Sigmoid colon (tissue), 7 donors: ENCODE measurements around the gene UST. TPM values are rescaled to one million over a fixed set of nuclear protein-coding genes. Genes with fewer than 3 reads are reported as not detected.

Experiments used
- DNase-seq: peaks from one replicate; pipeline ENCODE4 v3.0.0-alpha.2; 2019
- H3K27ac ChIP-seq, 4 donors: fragments of 200-600 bp; sonication (generic); one replicate each; pipeline ENCODE4 v1.5.1; 2016 to 2019; ENCODE audit warnings: mild to moderate bottlenecking in 1 of 4
- H3K27me3 ChIP-seq, 3 donors: fragments of 200-600 bp; sonication (generic); one replicate each; pipeline ENCODE4 v1.5.1; 2019; ENCODE audit warnings: mild to moderate bottlenecking in 1 of 3
- H3K36me3 ChIP-seq, 4 donors: fragments of 200-600 bp; sonication (generic); one replicate each; pipeline ENCODE4 v1.5.1; 2016 to 2019
- H3K4me1 ChIP-seq, 4 donors: fragments of 200-600 bp; sonication (generic); one replicate each; pipeline ENCODE4 v1.5.1; 2017 to 2019
- H3K4me3 ChIP-seq, 4 donors: fragments of 200-600 bp; sonication (generic); one replicate each; pipeline ENCODE4 v1.5.1; 2017 to 2019; ENCODE audit warnings: mild to moderate bottlenecking in 2 of 4, moderate library complexity in 1 of 4
- H3K9me3 ChIP-seq, 4 donors: fragments of 200-600 bp in 3 of 4; sonication (generic) in 3 of 4; one replicate each; pipeline versions ENCODE4 v1.5.1 to v1.6.1; 2013 to 2019
- CTCF ChIP-seq, 4 experiments: fragments of 450-650 bp in 3 of 4; fragments of 200-600 bp in 1 of 4; IDR thresholded peaks; one replicate each; pipeline ENCODE4 v1.5.1; 2016 to 2019; ENCODE audit warnings: antibody characterized with exemption in 4 of 4, mild to moderate bottlenecking in 3 of 4, moderate library complexity in 2 of 4
- EP300 ChIP-seq, 4 donors: sonication (generic); formaldehyde crosslinking; IDR thresholded peaks; one replicate each; pipeline ENCODE4 v1.6.1; 2017; ENCODE audit warnings: antibody characterized with exemption in 4 of 4
- POLR2A ChIP-seq, 2 donors: fragments of 450-650 bp; IDR thresholded peaks; one replicate each; pipeline ENCODE4 v1.6.1; 2016; ENCODE audit warnings: antibody characterized with exemption in 2 of 2, mild to moderate bottlenecking in 2 of 2, moderate library complexity in 2 of 2
- POLR2AphosphoS5 ChIP-seq, 4 donors: sonication (generic); formaldehyde crosslinking; IDR thresholded peaks; one replicate each; pipeline ENCODE4 v1.6.1; 2017; ENCODE audit warnings: antibody characterized with exemption in 4 of 4
- WGBS, 2 donors: extraction: QIAGEN DNeasy Blood & Tissue Kit; methylation state at CpG; one replicate each; pipeline ENCODE4 v1.1.7; 2013; 5-methylcytosine and 5-hydroxymethylcytosine counted together
- intact Hi-C: fragments of 100-400 bp; cut with DNase I; formaldehyde crosslinking; loops from one replicate; pipeline ENCODE4 v1.15.1; 2023
- polyA plus RNA-seq, 3 donors: library from polyadenylated mRNA; stranded (reverse); fragments of 200-250 nt; gene quantifications; one replicate each; pipeline ENCODE4 v1.2.3, GENCODE V29; 2013
- total RNA-seq, 4 donors: library from RNA; depleted of rRNA; stranded (reverse); fragments of >200 nt; gene quantifications; one replicate each; pipeline ENCODE4 v1.1.0, GENCODE V29; 2016
- donor health status: healthy with polysubstance abuse.
- donor health status: Bipolar disorder and iron deficiency.
- donor health status: healthy.

Gene UST
- total and polyA plus RNA-seq, 7 donors, result 0.46 to 35.2 (median 21.8) TPM

GRCh38 chr6:148934961-148935360 is 188.1 kb downstream of the UST start:
- intact Hi-C loops, result no loop called here
- no peaks in the 10 kb centered on the region for H3K27me3 ChIP-seq
- H3K9me3 ChIP-seq, result no peaks in the 10 kb centered on the region
- no peak overlapping the region for H3K4me3 ChIP-seq
- peak overlapping the region in 2 of 4 donors; percentile 35 to 56 for H3K27ac ChIP-seq
- 65 to 74% methylated on average over 3 of the region's 3 CpGs for WGBS, 2 donors
- TF ChIP-seq POLR2AphosphoS5 (IDR thresholded peaks at IDR 0.05) (no peak), POLR2A (IDR thresholded peaks at IDR 0.05) (no peak), CTCF (IDR thresholded peaks at IDR 0.05) (no peak), EP300 (IDR thresholded peaks at IDR 0.05) (no peak)
- peaks cover 0 to 47% (median 36%) of the 10 kb centered on the region in 4 donors for H3K4me1 ChIP-seq
- DNase-seq, result no peak
- H3K36me3 ChIP-seq, result no peaks in the 10 kb centered on the region

- intact Hi-C loops, result no loop called here
- H3K4me1 ChIP-seq, result peaks cover 0 to 44% (median 36%) of the 10 kb centered on the region in 4 donors
- TF ChIP-seq CTCF (IDR thresholded peaks at IDR 0.05) (no peak), POLR2AphosphoS5 (IDR thresholded peaks at IDR 0.05) (no peak), EP300 (IDR thresholded peaks at IDR 0.05) (no peak), POLR2A (IDR thresholded peaks at IDR 0.05) (no peak)
- WGBS, 2 donors, result 74 to 87% methylated on average over 7 of the region's 7 CpGs
- no peak for DNase-seq
- peak overlapping the region in 2 of 4 donors; percentile 35 to 56 for H3K27ac ChIP-seq
- H3K4me3 ChIP-seq, result no peak overlapping the region
- H3K9me3 ChIP-seq, result no peaks in the 10 kb centered on the region
- no peaks in the 10 kb centered on the region for H3K27me3 ChIP-seq
- no peaks in the 10 kb centered on the region for H3K36me3 ChIP-seq
Measured at GRCh38 chr6:148935705-148936435, 189.0 kb downstream of the UST start.

GRCh38 chr6:148943451-148943850 is 196.6 kb downstream of the UST start:
- intact Hi-C loops, result no loop called here
- Histone ChIP-seq H3K36me3 (peaks cover 0 to 6% (median 0%) of the 10 kb centered on the region in 4 donors), H3K9me3 (no peaks in the 10 kb centered on the region), H3K27me3 (no peaks in the 10 kb centered on the region), H3K27ac (peak overlapping the region in 2 of 4 donors; percentile 41 to 62), H3K4me1 (peaks cover 0 to 53% (median 25%) of the 10 kb centered on the region in 4 donors), H3K4me3 (no peak overlapping the region)
- WGBS, 2 donors, result 32 to 70% methylated on average over 1 of the region's 1 CpG
- DNase-seq, result no peak
- TF ChIP-seq POLR2A (IDR thresholded peaks at IDR 0.05), result no peak
- no peak for TF ChIP-seq CTCF (IDR thresholded peaks at IDR 0.05)
- TF ChIP-seq POLR2AphosphoS5 (IDR thresholded peaks at IDR 0.05), result no peak
- TF ChIP-seq EP300 (IDR thresholded peaks at IDR 0.05), result no peak

GRCh38 chr6:148944608-148945007 is 197.8 kb downstream of the UST start:
- DNase-seq, result no peak
- intact Hi-C loops, result loop anchor here (5.0 kb wide), 1 partner anchor 182 kb away; no protein-coding TSS in a partner anchor
- H3K9me3 ChIP-seq, result no peaks in the 10 kb centered on the region
- 94 to 95% methylated on average over 1 of the region's 1 CpG for WGBS, 2 donors
- peaks cover 0 to 6% (median 0%) of the 10 kb centered on the region in 4 donors for H3K36me3 ChIP-seq
- no peaks in the 10 kb centered on the region for H3K27me3 ChIP-seq
- peak overlapping the region in 1 of 4 donors; percentile 62 for H3K27ac ChIP-seq
- H3K4me3 ChIP-seq, result no peak overlapping the region
- H3K4me1 ChIP-seq, result peaks cover 0 to 56% (median 24%) of the 10 kb centered on the region in 4 donors
- TF ChIP-seq CTCF (IDR thresholded peaks at IDR 0.05) (no peak), POLR2AphosphoS5 (IDR thresholded peaks at IDR 0.05) (no peak), EP300 (IDR thresholded peaks at IDR 0.05) (no peak)
